ENCODE data around the gene ANKRD11. TPM values are rescaled to one million over a fixed set of nuclear protein-coding genes. Genes with fewer than 3 reads are reported as not detected.
"Not testable (repeated sequence)": the region's sequence is repeated elsewhere in the genome, so short reads cannot be mapped to it uniquely, and the experiment has no call there.

Gene ANKRD11
- total RNA-seq, 2 donors from 2014 or later, result 204 to 215 TPM

- Mint-ChIP-seq H3K36me3 (ENCODE audit: insufficient read depth in 2 of 2) (peaks cover 0 to 10% of the 10 kb centered on the region in 2 donors), H3K27me3 (ENCODE audit: low read depth) (no peaks in the 10 kb centered on the region), H3K9me3 (no peaks in the 10 kb centered on the region), H3K4me3 (no peak overlapping the region), H3K27ac (no peak overlapping the region), H3K4me1 (ENCODE audit: low read depth) (peaks cover 7% of the 10 kb centered on the region)
- ATAC-seq (replicated peaks in 1 of 2), result no peak
- DNase-seq, result no peak
These were observed 224.7 kb downstream of the ANKRD11 start for GRCh38 chr16:89265647-89266046.

- DNase-seq (no peak), ATAC-seq (replicated peaks in 1 of 2) (no peak)
- Mint-ChIP-seq H3K27me3 (ENCODE audit: low read depth) (no peaks in the 10 kb centered on the region), H3K4me1 (ENCODE audit: low read depth) (peaks cover 7% of the 10 kb centered on the region), H3K36me3 (ENCODE audit: insufficient read depth in 2 of 2) (peaks cover 0 to 9% of the 10 kb centered on the region in 2 donors), H3K4me3 (no peak overlapping the region), H3K9me3 (no peaks in the 10 kb centered on the region), H3K27ac (peak overlapping the region; percentile 50)
These were observed 225.4 kb downstream of the ANKRD11 start for GRCh38 chr16:89264800-89265550.

- Mint-ChIP-seq H3K27me3 (ENCODE audit: low read depth) (peaks cover 18% of the 10 kb centered on the region), H3K4me3 (no peak overlapping the region), H3K9me3 (no peaks in the 10 kb centered on the region), H3K4me1 (ENCODE audit: low read depth) (peaks cover 19% of the 10 kb centered on the region), H3K36me3 (ENCODE audit: insufficient read depth in 2 of 2) (peaks cover 0 to 2% of the 10 kb centered on the region in 2 donors), H3K27ac (no peak overlapping the region)
- DNase-seq (no peak), ATAC-seq (replicated peaks in 1 of 2) (peak in 1 of 2 donors; percentile 11)
These were observed 228.4 kb downstream of the ANKRD11 start for GRCh38 chr16:89261691-89262563.

GRCh38 chr16:89259901-89260300 is 230.5 kb downstream of the ANKRD11 start:
- Mint-ChIP-seq H3K27me3 (ENCODE audit: low read depth) (peaks cover 24% of the 10 kb centered on the region), H3K27ac (peak overlapping the region; percentile 50), H3K4me1 (ENCODE audit: low read depth) (peaks cover 24% of the 10 kb centered on the region)
- not testable (repeated sequence) for H3K9me3 Mint-ChIP-seq; ATAC-seq (replicated peaks in 1 of 2); DNase-seq; H3K36me3 Mint-ChIP-seq (ENCODE audit: insufficient read depth in 2 of 2); H3K4me3 Mint-ChIP-seq

DNA sequence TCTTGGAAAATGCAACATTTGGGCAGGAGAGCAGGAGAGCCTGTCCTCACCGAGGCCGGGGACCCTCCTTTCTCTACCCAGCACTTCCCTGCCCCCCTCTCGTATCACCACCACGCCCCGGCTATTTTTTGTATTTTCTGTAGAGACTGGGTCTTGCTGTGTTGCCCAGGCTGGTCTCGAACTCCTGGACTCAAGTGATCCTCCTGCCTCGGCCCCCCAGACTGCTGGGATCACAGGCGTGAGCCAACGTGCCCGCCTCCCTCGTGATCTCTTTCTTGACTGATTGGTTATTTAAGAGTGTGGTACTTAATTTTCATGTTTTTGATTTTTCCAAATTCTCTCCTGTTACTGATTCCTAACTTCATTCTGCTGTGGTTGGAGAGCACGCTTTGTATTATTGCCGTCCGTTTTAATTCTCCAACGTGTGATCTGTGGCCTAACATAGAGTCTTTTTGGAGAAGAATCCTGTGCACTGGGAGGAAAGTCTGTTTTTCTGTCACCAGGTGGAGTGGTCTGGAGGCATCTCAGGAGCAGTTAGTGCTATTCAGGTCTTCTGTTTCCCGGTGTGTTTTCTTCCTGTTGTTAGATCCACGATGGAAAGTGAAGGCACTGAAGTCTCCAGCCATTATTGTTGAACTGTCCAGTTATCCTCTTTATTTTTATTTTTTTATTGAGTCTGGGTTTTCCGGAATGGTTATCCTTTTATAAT is 232.4 kb downstream of the ANKRD11 start:
- Mint-ChIP-seq H3K4me1 (ENCODE audit: low read depth) (peaks cover 24% of the 10 kb centered on the region), H3K36me3 (ENCODE audit: insufficient read depth in 2 of 2) (peaks cover 0 to 6% of the 10 kb centered on the region in 2 donors), H3K4me3 (peak overlapping the region; percentile 59 to 85), H3K9me3 (no peaks in the 10 kb centered on the region), H3K27me3 (ENCODE audit: low read depth) (peaks cover 24% of the 10 kb centered on the region), H3K27ac (peak overlapping the region; percentile 39)
- DNase-seq (no peak), ATAC-seq (replicated peaks in 1 of 2) (no peak)

DNA sequence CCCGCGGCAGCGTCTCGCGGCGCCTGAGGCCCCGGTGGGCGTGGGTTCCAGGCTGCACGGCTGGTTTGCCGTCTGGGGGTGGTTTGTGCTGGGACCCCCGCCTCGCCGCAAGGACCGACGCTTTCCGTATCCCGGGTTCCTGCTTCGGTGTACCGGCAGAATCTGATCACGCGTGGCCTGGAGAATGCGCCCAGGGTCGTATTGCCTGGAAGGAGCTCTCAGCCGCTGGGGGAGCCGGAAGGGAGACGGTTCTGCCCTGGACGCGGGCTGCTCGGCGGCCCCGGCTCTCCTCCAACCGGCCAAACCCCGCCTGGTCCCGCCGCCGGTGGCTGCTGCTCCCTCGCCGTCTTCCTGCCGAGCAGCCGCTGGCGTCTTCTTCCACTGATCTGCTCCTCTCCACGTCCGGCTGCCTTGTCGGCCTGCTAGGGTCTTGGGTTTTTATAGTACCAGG is 233.1 kb downstream of the ANKRD11 start:
- peak overlapping the region; percentile 59 to 85 for H3K4me3 Mint-ChIP-seq
- H3K36me3 Mint-ChIP-seq (ENCODE audit: insufficient read depth in 2 of 2), result peaks cover 0 to 6% of the 10 kb centered on the region in 2 donors
- peak; percentile 12 to 29 for ATAC-seq (replicated peaks in 1 of 2)
- H3K27me3 Mint-ChIP-seq (ENCODE audit: low read depth), result peaks cover 24% of the 10 kb centered on the region
- H3K9me3 Mint-ChIP-seq, result no peaks in the 10 kb centered on the region
- peaks cover 24% of the 10 kb centered on the region for H3K4me1 Mint-ChIP-seq (ENCODE audit: low read depth)
- H3K27ac Mint-ChIP-seq, result no peak overlapping the region
- peak in 1 of 2 donors; percentile 32 for DNase-seq

- peaks cover 24% of the 10 kb centered on the region for H3K27me3 Mint-ChIP-seq (ENCODE audit: low read depth)
- no peaks in the 10 kb centered on the region for H3K9me3 Mint-ChIP-seq
- peaks cover 22% of the 10 kb centered on the region for H3K4me1 Mint-ChIP-seq (ENCODE audit: low read depth)
- H3K36me3 Mint-ChIP-seq (ENCODE audit: insufficient read depth in 2 of 2), result peaks cover 0 to 7% of the 10 kb centered on the region in 2 donors
- DNase-seq (peak; percentile 85 to 89), ATAC-seq (replicated peaks in 1 of 2) (peak; percentile 94 to 98)
- no peak overlapping the region for H3K27ac Mint-ChIP-seq
- peak overlapping the region; percentile 66 to 85 for H3K4me3 Mint-ChIP-seq
These were observed 233.6 kb downstream of the ANKRD11 start for GRCh38 chr16:89256651-89257254.

DNA sequence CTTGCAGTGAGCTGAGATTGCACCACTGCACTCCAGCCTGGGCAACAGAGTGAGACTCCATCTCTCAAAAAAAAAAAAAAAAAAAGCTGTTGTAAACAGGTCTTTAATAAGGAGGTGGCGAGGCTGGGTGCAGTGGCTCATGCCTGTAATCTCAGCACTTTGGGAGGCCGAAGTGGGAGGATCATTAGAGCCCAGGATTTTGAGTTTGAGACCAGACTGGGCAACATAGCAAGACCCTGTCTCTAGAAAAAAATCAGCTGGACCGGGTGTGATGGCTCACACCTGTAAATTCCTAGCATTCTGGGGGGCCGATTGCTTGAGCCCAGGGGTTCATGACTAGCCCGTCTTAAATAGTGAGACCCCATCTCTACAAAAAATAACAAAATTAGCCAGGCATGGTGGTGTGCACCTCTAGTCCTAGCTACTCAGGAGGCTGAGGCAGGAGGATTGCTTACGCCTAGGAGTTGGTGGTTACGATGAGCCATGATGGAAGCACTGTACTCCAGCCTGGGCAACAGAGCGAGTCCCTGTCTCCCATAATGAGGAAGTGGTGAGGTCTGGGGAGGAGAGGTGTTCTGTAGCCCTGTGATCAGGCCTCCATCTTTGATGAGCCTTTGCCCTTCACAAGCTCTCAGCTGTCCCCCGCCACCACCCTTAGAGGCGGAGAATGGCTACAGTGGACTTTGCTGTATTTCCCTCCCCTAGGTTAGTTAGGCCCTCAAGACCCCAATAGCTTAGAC is 236.6 kb downstream of the ANKRD11 start:
- Mint-ChIP-seq H3K9me3 (peaks cover 2 to 7% of the 10 kb centered on the region in 2 donors), H3K27me3 (ENCODE audit: low read depth) (peaks cover 20% of the 10 kb centered on the region), H3K27ac (no peak overlapping the region), H3K4me3 (no peak overlapping the region), H3K36me3 (ENCODE audit: insufficient read depth in 2 of 2) (peaks cover 4 to 15% of the 10 kb centered on the region in 2 donors), H3K4me1 (ENCODE audit: low read depth) (peaks cover 17% of the 10 kb centered on the region)
- ATAC-seq (replicated peaks in 1 of 2), result no peak
- no peak for DNase-seq

GRCh38 chr16:89248196-89248982 is 242.0 kb downstream of the ANKRD11 start:
- ATAC-seq (replicated peaks in 1 of 2), result no peak
- peak overlapping the region; percentile 74 to 80 for H3K4me3 Mint-ChIP-seq
- no peak overlapping the region for H3K27ac Mint-ChIP-seq
- no peak for DNase-seq
- H3K9me3 Mint-ChIP-seq, result peaks cover 2 to 7% of the 10 kb centered on the region in 2 donors
- H3K27me3 Mint-ChIP-seq (ENCODE audit: low read depth), result no peaks in the 10 kb centered on the region
- peaks cover 8% of the 10 kb centered on the region for H3K4me1 Mint-ChIP-seq (ENCODE audit: low read depth)
- H3K36me3 Mint-ChIP-seq (ENCODE audit: insufficient read depth in 2 of 2), result peaks cover 4 to 10% of the 10 kb centered on the region in 2 donors

DNA sequence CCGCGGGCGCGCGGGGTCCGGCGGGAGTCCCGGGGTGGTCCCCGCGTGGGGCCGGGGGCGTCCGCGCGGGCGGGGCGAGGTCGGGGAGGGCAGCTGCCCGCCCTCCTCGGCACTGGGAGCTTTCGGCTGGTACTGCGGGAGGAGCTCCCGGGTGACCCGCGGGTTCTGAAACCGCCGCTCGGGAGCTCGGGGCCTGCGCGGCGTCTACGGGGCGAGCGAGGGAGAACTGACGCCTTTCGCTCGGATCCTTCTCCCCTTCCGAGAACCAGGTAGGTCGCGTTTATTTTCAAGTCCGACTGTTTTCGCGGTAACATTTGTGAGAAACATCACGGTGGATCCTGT is 242.7 kb downstream of the ANKRD11 start:
- not testable (repeated sequence) for H3K27me3 Mint-ChIP-seq (ENCODE audit: low read depth); H3K27ac Mint-ChIP-seq; H3K9me3 Mint-ChIP-seq; ATAC-seq (replicated peaks in 1 of 2); DNase-seq
- H3K4me3 Mint-ChIP-seq, result peak overlapping the region; percentile 74 to 80
- peaks cover 12% of the 10 kb centered on the region for H3K4me1 Mint-ChIP-seq (ENCODE audit: low read depth)
- H3K36me3 Mint-ChIP-seq (ENCODE audit: insufficient read depth in 2 of 2), result peaks cover 4 to 10% of the 10 kb centered on the region in 2 donors

DNA sequence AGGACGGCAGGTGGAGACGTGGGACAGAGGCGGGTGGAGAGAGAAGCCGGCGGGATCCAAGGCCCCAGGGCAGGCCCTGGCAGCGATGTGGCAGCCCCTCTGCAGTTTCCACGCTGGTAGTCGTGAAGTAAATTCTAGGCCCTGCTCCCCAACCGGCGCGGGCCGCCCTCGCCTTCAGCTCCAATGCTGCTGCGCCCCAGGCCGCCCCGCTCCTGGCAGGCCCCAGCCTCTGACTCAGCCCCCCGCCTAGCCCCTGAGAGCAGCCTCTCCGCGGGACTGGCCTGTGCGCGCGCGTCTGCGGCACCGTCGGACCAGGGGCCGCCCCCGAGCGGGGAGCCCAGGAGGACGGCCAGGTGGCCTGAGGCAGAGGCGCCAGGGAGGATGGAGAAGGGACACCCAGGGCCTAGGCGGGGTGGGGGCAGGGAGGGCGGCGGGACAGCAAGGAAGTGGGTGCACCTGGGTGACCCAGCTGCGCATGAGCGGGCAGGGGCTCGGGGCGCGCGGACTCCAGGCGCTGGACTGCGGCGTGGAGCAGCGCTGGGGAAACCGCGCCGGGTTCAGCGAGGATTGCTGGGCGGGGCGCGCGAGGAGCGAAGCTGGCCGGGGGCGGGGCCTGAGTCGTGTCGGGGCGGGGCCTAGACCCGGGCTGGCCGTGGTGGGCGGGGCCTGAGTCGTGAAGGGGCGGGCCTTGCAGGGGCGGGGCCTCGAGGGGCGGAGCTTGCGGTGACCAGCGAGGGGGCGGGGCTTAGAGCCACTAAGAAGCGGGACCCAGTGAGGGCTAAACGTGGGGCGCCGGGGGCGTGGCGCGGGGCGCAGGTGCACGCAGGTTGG is 243.2 kb downstream of the ANKRD11 start:
- Mint-ChIP-seq H3K27me3 (ENCODE audit: low read depth) (no peaks in the 10 kb centered on the region), H3K27ac (no peak overlapping the region), H3K9me3 (peaks cover 2 to 7% of the 10 kb centered on the region in 2 donors), H3K4me1 (ENCODE audit: low read depth) (peaks cover 16% of the 10 kb centered on the region), H3K36me3 (ENCODE audit: insufficient read depth in 2 of 2) (peaks cover 4 to 10% of the 10 kb centered on the region in 2 donors), H3K4me3 (peak overlapping the region; percentile 74 to 80)
- peak; percentile 94 to 98 for DNase-seq
- ATAC-seq (replicated peaks in 1 of 2), result peak; percentile 87 to 89
